ENCODE measurements around the gene TBC1D16. TPM values are rescaled to one million over a fixed set of nuclear protein-coding genes. Genes with fewer than 3 reads are reported as not detected.

Gene TBC1D16
- total RNA-seq, 1 experiment from 2014 or later = 21.1 TPM

GRCh38 chr17:79909121-79909520 is 126.6 kb downstream of the TBC1D16 start:
- DNase-seq (ENCODE audit: unreplicated experiment) = no peak
- H3K9me3 Mint-ChIP-seq (ENCODE audit: unreplicated experiment) = no peaks in the 10 kb centered on the region
- no peak overlapping the region for H3K27ac Mint-ChIP-seq (ENCODE audit: low read depth, unreplicated experiment)
- BruUV-seq (replicated peaks) = no TSS peak
- H3K27me3 Mint-ChIP-seq (ENCODE audit: insufficient read depth, unreplicated experiment) = no peaks in the 10 kb centered on the region
- intact Hi-C loops (cut with micrococcal nuclease) = no loop called here
- ChIA-PET CTCF (interaction anchor here (0.6 kb wide), 2 partner anchors 57 to 1486 kb away, joined by 3 read pairs; partner anchors contain the start of gene BAHCC1), POLR2A (interaction anchor here (0.6 to 1.0 kb wide), 2 partner anchors 34 to 881 kb away, joined by 3 to 4 read pairs; no protein-coding TSS in a partner anchor)
- TF ChIP-seq CTCF (IDR thresholded peaks at IDR 0.05; ENCODE audit: unreplicated experiment) = no peak
- H3K4me1 Mint-ChIP-seq (ENCODE audit: insufficient read depth, unreplicated experiment) = no peaks in the 10 kb centered on the region
- H3K36me3 Mint-ChIP-seq (ENCODE audit: insufficient read depth, unreplicated experiment) = no peaks in the 10 kb centered on the region
- no peak overlapping the region for H3K4me3 Mint-ChIP-seq (ENCODE audit: unreplicated experiment)

GRCh38 chr17:79907850-79908249 is 127.8 kb downstream of the TBC1D16 start:
- H3K4me3 Mint-ChIP-seq (ENCODE audit: unreplicated experiment) = no peak overlapping the region
- no peaks in the 10 kb centered on the region for H3K9me3 Mint-ChIP-seq (ENCODE audit: unreplicated experiment)
- DNase-seq (ENCODE audit: unreplicated experiment) = no peak
- no TSS peak for BruUV-seq (replicated peaks)
- CTCF ChIA-PET = interaction anchor here (0.9 to 2.3 kb wide), 2 partner anchors 15 to 100 kb away, joined by 4 to 5 read pairs; no protein-coding TSS in a partner anchor
- POLR2A ChIA-PET = interaction anchor here (0.6 to 1.6 kb wide), 2 partner anchors 8 to 77 kb away, joined by 3 to 4 read pairs; no protein-coding TSS in a partner anchor
- no peak for TF ChIP-seq CTCF (IDR thresholded peaks at IDR 0.05; ENCODE audit: unreplicated experiment)
- H3K27me3 Mint-ChIP-seq (ENCODE audit: insufficient read depth, unreplicated experiment) = peaks cover 8% of the 10 kb centered on the region
- no peak overlapping the region for H3K27ac Mint-ChIP-seq (ENCODE audit: low read depth, unreplicated experiment)
- intact Hi-C loops (cut with micrococcal nuclease) = no loop called here
- H3K4me1 Mint-ChIP-seq (ENCODE audit: insufficient read depth, unreplicated experiment) = peaks cover 3% of the 10 kb centered on the region
- no peaks in the 10 kb centered on the region for H3K36me3 Mint-ChIP-seq (ENCODE audit: insufficient read depth, unreplicated experiment)

- Mint-ChIP-seq H3K36me3 (ENCODE audit: insufficient read depth, unreplicated experiment) (no peaks in the 10 kb centered on the region), H3K9me3 (ENCODE audit: unreplicated experiment) (no peaks in the 10 kb centered on the region), H3K4me3 (ENCODE audit: unreplicated experiment) (no peak overlapping the region), H3K27me3 (ENCODE audit: insufficient read depth, unreplicated experiment) (peaks cover 12% of the 10 kb centered on the region), H3K4me1 (ENCODE audit: insufficient read depth, unreplicated experiment) (peaks cover 7% of the 10 kb centered on the region), H3K27ac (ENCODE audit: low read depth, unreplicated experiment) (no peak overlapping the region)
- ChIA-PET CTCF (interaction anchor here (2.3 kb wide), 1 partner anchor 16 kb away, joined by 5 read pairs; no protein-coding TSS in a partner anchor), POLR2A (interaction anchor here (1.6 kb wide), 1 partner anchor 9 kb away, joined by 4 read pairs; no protein-coding TSS in a partner anchor)
- no peak for DNase-seq (ENCODE audit: unreplicated experiment)
- BruUV-seq (replicated peaks) = no TSS peak
- intact Hi-C loops (cut with micrococcal nuclease) = no loop called here
- no peak for TF ChIP-seq CTCF (IDR thresholded peaks at IDR 0.05; ENCODE audit: unreplicated experiment)
Measured at GRCh38 chr17:79907217-79907715, 128.4 kb downstream of the TBC1D16 start.

- peak; percentile 49 for DNase-seq (ENCODE audit: unreplicated experiment)
- no peak overlapping the region for H3K4me3 Mint-ChIP-seq (ENCODE audit: unreplicated experiment)
- POLR2A ChIA-PET = no interaction called here
Measured at GRCh38 chr17:79905832-79906231, 129.8 kb downstream of the TBC1D16 start.

More at GRCh38 chr17:79905832-79906231, 129.8 kb downstream of the TBC1D16 start:
- Mint-ChIP-seq H3K27me3 (ENCODE audit: insufficient read depth, unreplicated experiment) (peaks cover 12% of the 10 kb centered on the region), H3K27ac (ENCODE audit: low read depth, unreplicated experiment) (no peak overlapping the region), H3K36me3 (ENCODE audit: insufficient read depth, unreplicated experiment) (no peaks in the 10 kb centered on the region), H3K4me1 (ENCODE audit: insufficient read depth, unreplicated experiment) (peaks cover 7% of the 10 kb centered on the region), H3K9me3 (ENCODE audit: unreplicated experiment) (no peaks in the 10 kb centered on the region)
- intact Hi-C loops (cut with micrococcal nuclease) = no loop called here
- no peak for TF ChIP-seq CTCF (IDR thresholded peaks at IDR 0.05; ENCODE audit: unreplicated experiment)
- CTCF ChIA-PET = no interaction called here
- no TSS peak for BruUV-seq (replicated peaks)
